GM18505 (cell line): ENCODE measurements around the gene CCIN.

ENCODE experiments used
- ATAC-seq: cut with Tn5 transposase; IDR thresholded peaks from one replicate; pipeline ENCODE4 v1.9.1; 2021; ENCODE audit not compliant: unreplicated experiment
- POLR2A ChIP-seq: IDR thresholded peaks from 4 replicates; pipeline ENCODE4 v1.6.1; 2011; ENCODE audit warnings: borderline replicate concordance; ENCODE audit not compliant: insufficient read depth, insufficient read length; ENCODE audit errors: extremely low read depth

CCIN gene

GRCh38 chr9:36135741-36136271, 33.4 kb upstream of the CCIN start:
- no peak for ATAC-seq
- TF ChIP-seq POLR2A, result no peak

GRCh38 chr9:36136272-36136893, 32.8 kb upstream of the CCIN start, which contains the start of gene GLIPR2:
TSS of gene GLIPR2 (plus strand) at chr9:36136733. CDS start at chr9:36136779, 46 bp downstream.
- TF ChIP-seq POLR2A, result no peak
- ATAC-seq, result peak; percentile 89

GRCh38 chr9:36136894-36137391, 32.2 kb upstream of the CCIN start:
- ATAC-seq, result peak; percentile 27

DNA sequence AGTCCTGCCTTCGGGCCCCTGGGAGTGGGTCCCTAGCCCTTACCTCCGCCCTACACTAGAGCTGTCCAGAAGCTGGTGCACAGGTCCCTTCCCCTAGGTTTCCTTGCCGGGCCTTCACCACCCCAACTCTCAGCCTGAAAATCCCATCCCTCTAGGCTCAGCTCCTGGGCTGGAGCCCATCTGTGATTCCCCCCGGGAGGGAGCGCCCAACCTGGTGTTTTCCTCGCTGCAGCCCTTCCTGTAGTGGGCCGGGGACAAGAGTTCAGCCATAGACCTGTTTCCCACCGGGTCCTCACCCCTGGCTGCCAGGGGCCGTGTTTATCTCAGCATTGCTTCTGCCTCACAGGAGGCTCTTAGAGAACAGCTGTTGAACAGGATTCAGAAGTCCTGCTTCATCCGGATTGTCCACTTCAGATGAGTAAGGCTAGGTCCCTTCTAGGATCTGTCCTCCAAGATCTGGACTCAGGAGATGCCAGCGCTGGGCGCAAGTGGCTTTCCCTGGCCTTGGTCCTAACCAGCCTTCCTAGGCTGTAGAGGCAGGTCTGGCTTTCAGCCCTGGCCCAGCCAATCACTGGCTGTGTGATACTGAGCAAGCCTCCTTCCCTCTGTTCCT, 31.7 kb upstream of the CCIN start:
- no peak for ATAC-seq
- TF ChIP-seq POLR2A, result no peak

More at GRCh38 chr9:36136894-36137391, 32.2 kb upstream of the CCIN start:
- TF ChIP-seq POLR2A, result no peak

- TF ChIP-seq POLR2A, result no peak
- ATAC-seq, result no peak
Measured at GRCh38 chr9:36138496-36138895, 30.7 kb upstream of the CCIN start.

DNA sequence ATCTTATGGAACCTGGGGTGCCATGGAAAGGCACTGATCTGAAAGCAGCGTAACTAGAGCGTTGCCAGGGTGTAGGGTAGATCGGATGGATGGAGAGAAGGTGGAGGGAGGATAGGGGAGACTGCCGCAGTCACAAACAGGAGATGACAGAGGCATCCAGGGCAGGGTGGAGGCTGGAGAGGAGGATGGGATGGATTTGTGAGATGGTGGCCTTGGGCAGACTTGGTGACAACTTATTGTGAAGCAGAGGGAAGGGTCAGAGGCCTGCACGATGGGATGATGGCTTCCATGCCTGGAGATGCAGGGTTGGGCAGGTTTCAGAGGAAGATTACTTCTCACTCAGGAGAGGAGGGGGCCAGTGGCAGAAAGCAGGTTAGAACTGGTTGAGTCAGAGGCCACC, 30.3 kb upstream of the CCIN start:
- no peak for ATAC-seq

GRCh38 chr9:36140086-36141084, 28.8 kb upstream of the CCIN start:
- TF ChIP-seq POLR2A, result no peak

More for the DNA sequence above, 30.3 kb upstream of the CCIN start:
- no peak for TF ChIP-seq POLR2A

GRCh38 chr9:36141288-36141687, 27.9 kb upstream of the CCIN start:
- no peak for ATAC-seq
- TF ChIP-seq POLR2A, result no peak

More at GRCh38 chr9:36140086-36141084, 28.8 kb upstream of the CCIN start:
- no peak for ATAC-seq

- no peak for TF ChIP-seq POLR2A
- ATAC-seq, result no peak
Measured at GRCh38 chr9:36141761-36142160, 27.4 kb upstream of the CCIN start.

DNA sequence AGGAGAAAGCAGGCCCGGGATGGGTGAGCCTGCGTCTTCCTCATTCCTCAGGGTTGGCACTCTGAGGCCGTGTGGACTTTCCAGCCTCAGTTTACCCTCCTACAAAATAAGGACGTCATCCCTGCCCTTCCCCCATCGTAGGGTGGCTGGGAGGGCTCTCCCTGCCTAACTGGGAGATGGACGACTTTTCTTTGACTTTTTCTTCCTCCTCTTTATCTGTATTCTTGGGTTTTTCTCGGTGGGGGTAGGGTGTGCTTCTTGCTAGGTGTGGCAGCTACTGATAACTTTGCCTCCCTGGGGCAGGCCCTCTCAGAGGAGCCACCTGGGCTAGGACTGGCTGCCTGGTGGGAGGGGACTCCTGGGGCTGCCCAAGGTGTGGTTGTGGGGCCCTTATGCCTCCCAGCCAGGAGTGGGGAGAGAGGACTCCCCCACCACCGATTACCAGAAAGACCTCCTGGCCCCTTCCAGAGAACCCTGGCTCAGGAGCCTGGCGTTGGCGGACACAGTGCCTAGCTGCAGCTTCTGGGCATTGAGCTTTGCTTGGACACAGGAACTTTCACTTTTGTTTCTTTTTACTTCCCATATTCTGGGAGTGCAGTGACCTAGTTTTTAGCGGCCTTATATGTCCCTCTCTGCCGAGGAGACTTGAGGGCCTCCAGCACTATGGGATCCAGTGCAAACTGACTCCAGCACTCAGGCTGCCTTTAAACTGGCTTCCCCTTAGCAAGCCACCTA, 26.5 kb upstream of the CCIN start:
- ATAC-seq, result no peak
- no peak for TF ChIP-seq POLR2A

GRCh38 chr9:36143245-36143641, 25.9 kb upstream of the CCIN start:
- no peak for ATAC-seq
- TF ChIP-seq POLR2A, result no peak
